Activated B cell treated with CpG ODN at 0.5 μM for 24 hours (primary cell): ENCODE data around the gene HSPA5. TPM values are rescaled to one million over a fixed set of nuclear protein-coding genes. Genes with fewer than 3 reads are reported as not detected.
"Not testable (repeated sequence)": the region's sequence is repeated elsewhere in the genome, so short reads cannot be mapped to it uniquely, and the experiment has no call there.

Source experiments
- ATAC-seq: fragments of 200-7000 bp; cut with Tn5 transposase; one replicate; pipeline ENCODE4 v1.10.0; 2021; ENCODE audit warnings: low read depth, mild to moderate bottlenecking, moderate library complexity
- CTCF ChIA-PET: fragments of 350-600 bp; sonication (Branson Sonifier 250); formaldehyde crosslinking; loops from one replicate; lab custom pipeline; 2021; ENCODE audit warnings: antibody characterized with exemption; lab: Charles Lee
- POLR2A ChIA-PET: fragments of 350-600 bp; sonication (Branson Sonifier 250); formaldehyde crosslinking; loops from one replicate; lab custom pipeline; 2021; ENCODE audit warnings: antibody characterized with exemption; lab: Charles Lee
- DNase-seq: peaks from one replicate; pipeline ENCODE4 v3.0.0; 2022
- H3K27ac Mint-ChIP-seq: one replicate; pipeline ENCODE4 v1.8.0; 2020; ENCODE audit warnings: mixed read lengths
- H3K27me3 Mint-ChIP-seq: one replicate; pipeline ENCODE4 v1.8.0; 2021; ENCODE audit warnings: mixed read lengths
- H3K36me3 Mint-ChIP-seq: one replicate; pipeline ENCODE4 v1.8.0; 2021; ENCODE audit warnings: low read depth, mixed read lengths
- H3K4me1 Mint-ChIP-seq: one replicate; pipeline ENCODE4 v1.8.0; 2021; ENCODE audit warnings: mixed read lengths
- H3K4me3 Mint-ChIP-seq: one replicate; pipeline ENCODE4 v1.8.0; 2020; ENCODE audit warnings: mild to moderate bottlenecking, mixed read lengths
- H3K9me3 Mint-ChIP-seq: one replicate; pipeline ENCODE4 v1.8.0; 2020; ENCODE audit warnings: mixed read lengths
- intact Hi-C: fragments of 100-400 bp; cut with micrococcal nuclease; formaldehyde crosslinking; loops from one replicate; pipeline ENCODE4 v1.15.1; 2024
- total RNA-seq: library from RNA; stranded (reverse); gene quantifications from 2 replicates; pipeline ENCODE4 v1.2.3, GENCODE V29; 2022
- TF ChIP-seq, protein P1 (sequence below): fragments of 200-600 bp; IDR thresholded peaks from one replicate; pipeline ENCODE4 v1.8.0; 2022; ENCODE audit warnings: antibody characterized with exemption, mild to moderate bottlenecking

The HSPA5 gene
- total RNA-seq, 1 donor from 2014 or later = 118 TPM

DNA sequence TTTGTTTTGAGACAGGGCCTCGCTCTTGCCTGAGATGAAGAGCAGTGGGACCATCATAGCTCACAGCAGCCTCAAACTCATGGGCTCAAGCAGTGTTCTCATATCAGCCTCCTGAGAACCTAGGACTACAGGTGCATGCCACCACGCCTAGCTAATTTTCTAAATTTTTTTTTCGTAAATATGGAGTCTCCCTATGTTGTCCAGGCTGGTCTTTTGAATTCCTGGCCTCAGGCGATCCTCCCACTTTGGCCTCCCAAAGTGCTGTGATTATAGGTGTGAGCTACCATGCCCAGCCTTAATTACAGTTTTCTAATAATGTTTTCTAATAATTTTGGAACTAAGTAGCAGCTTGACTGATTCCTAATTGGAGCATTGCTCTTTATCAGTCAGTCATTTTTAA, 35.6 kb upstream of the HSPA5 start:
- DNase-seq (no peak), ATAC-seq (no peak)
- no peak overlapping the region for H3K27ac Mint-ChIP-seq
- no peaks in the 10 kb centered on the region for H3K27me3 Mint-ChIP-seq
- H3K4me3 Mint-ChIP-seq = no peak overlapping the region
- CTCF ChIA-PET = no interaction called here
- intact Hi-C loops = no loop called here
- H3K9me3 Mint-ChIP-seq = no peaks in the 10 kb centered on the region
- TF ChIP-seq, protein P1, sequence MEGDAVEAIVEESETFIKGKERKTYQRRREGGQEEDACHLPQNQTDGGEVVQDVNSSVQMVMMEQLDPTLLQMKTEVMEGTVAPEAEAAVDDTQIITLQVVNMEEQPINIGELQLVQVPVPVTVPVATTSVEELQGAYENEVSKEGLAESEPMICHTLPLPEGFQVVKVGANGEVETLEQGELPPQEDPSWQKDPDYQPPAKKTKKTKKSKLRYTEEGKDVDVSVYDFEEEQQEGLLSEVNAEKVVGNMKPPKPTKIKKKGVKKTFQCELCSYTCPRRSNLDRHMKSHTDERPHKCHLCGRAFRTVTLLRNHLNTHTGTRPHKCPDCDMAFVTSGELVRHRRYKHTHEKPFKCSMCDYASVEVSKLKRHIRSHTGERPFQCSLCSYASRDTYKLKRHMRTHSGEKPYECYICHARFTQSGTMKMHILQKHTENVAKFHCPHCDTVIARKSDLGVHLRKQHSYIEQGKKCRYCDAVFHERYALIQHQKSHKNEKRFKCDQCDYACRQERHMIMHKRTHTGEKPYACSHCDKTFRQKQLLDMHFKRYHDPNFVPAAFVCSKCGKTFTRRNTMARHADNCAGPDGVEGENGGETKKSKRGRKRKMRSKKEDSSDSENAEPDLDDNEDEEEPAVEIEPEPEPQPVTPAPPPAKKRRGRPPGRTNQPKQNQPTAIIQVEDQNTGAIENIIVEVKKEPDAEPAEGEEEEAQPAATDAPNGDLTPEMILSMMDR = no peak
- POLR2A ChIA-PET = no interaction called here
- peaks cover 28% of the 10 kb centered on the region for H3K36me3 Mint-ChIP-seq
- peaks cover 17% of the 10 kb centered on the region for H3K4me1 Mint-ChIP-seq

DNA sequence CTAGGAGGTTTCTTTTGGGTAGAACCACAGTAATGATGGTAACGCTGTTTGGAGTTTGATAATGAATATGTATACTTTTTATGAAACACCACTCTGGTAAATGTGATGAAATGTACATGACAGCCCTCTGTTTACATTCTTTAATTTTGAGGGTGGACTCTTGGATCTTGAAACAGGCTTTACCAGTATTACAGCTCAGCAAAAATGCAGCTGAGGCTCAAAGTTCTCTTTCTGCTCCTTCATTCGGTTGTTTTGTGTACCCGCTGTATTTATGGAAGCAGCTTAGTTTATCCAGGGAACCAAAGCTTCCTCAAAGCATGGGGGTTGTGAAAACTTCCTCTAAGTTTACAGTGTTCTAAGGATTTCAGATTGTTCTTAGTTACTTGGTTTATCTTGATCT, 31.6 kb upstream of the HSPA5 start:
- POLR2A ChIA-PET = interaction anchor here (1.5 kb wide), 1 partner anchor 10 kb away, joined by 4 read pairs; no protein-coding TSS in a partner anchor
- TF ChIP-seq, protein P1 = no peak
- CTCF ChIA-PET = no interaction called here
- H3K9me3 Mint-ChIP-seq = no peaks in the 10 kb centered on the region
- DNase-seq = no peak
- peaks cover 30% of the 10 kb centered on the region for H3K4me1 Mint-ChIP-seq
- peaks cover 31% of the 10 kb centered on the region for H3K36me3 Mint-ChIP-seq
- intact Hi-C loops = no loop called here
- ATAC-seq = no peak
- H3K4me3 Mint-ChIP-seq = no peak overlapping the region
- H3K27me3 Mint-ChIP-seq = no peaks in the 10 kb centered on the region
- no peak overlapping the region for H3K27ac Mint-ChIP-seq

DNA sequence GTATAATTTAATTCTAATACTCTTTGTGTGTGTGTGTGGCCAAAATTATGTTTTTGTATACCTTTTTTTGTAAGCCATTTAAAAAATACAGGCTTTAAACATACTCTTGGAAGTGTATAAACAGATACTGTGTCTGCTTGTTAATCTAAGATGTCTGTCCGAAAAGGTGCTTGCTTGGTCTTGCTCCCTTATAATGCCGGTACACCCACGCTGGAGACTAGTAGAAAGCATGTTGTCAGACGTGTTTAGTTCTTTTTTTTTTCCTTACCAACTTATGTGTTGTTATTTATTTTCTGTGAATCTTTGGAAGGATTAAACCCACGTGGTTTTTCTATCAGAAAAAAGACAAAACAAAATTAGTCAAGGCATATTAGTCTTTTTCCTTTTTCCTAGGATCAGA, 29.9 kb upstream of the HSPA5 start:
- H3K27ac Mint-ChIP-seq = no peak overlapping the region
- TF ChIP-seq, protein P1 = no peak
- CTCF ChIA-PET = no interaction called here
- peaks cover 26% of the 10 kb centered on the region for H3K4me1 Mint-ChIP-seq
- no peak overlapping the region for H3K4me3 Mint-ChIP-seq
- H3K9me3 Mint-ChIP-seq = no peaks in the 10 kb centered on the region
- POLR2A ChIA-PET = no interaction called here
- intact Hi-C loops = no loop called here
- peaks cover 37% of the 10 kb centered on the region for H3K36me3 Mint-ChIP-seq
- H3K27me3 Mint-ChIP-seq = no peaks in the 10 kb centered on the region
- DNase-seq (no peak), ATAC-seq (no peak)

DNA sequence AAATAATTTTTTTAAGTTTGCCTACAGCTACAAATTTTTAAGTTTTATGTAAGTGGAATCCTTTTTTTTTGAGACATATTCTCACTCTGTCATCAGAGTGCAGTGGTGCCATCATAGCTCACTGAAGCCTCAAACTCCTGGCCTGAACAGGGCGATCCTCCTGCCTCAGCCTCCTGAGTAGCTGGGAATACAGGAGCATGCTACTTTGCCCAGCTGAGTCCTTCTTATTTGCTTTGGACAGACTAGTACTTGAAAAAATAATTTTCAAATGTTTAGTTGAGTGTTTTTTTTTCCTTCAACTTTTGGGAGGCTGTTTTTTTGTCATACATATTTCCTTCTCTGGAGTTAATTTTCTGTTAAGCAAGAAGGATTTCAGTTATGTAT, 27.9 kb upstream of the HSPA5 start:
- TF ChIP-seq, protein P1 = no peak
- no peak for ATAC-seq
- intact Hi-C loops = no loop called here
- peaks cover 48% of the 10 kb centered on the region for H3K36me3 Mint-ChIP-seq
- POLR2A ChIA-PET = interaction anchor here (0.8 to 1.5 kb wide), 3 partner anchors 12 to 28 kb away, joined by 3 to 4 read pairs (median 4); partner anchors contain the start of gene HSPA5
- no peaks in the 10 kb centered on the region for H3K9me3 Mint-ChIP-seq
- H3K27ac Mint-ChIP-seq = no peak overlapping the region
- CTCF ChIA-PET = no interaction called here
- no peak for DNase-seq
- no peak overlapping the region for H3K4me3 Mint-ChIP-seq
- H3K27me3 Mint-ChIP-seq = no peaks in the 10 kb centered on the region
- H3K4me1 Mint-ChIP-seq = peaks cover 38% of the 10 kb centered on the region

DNA sequence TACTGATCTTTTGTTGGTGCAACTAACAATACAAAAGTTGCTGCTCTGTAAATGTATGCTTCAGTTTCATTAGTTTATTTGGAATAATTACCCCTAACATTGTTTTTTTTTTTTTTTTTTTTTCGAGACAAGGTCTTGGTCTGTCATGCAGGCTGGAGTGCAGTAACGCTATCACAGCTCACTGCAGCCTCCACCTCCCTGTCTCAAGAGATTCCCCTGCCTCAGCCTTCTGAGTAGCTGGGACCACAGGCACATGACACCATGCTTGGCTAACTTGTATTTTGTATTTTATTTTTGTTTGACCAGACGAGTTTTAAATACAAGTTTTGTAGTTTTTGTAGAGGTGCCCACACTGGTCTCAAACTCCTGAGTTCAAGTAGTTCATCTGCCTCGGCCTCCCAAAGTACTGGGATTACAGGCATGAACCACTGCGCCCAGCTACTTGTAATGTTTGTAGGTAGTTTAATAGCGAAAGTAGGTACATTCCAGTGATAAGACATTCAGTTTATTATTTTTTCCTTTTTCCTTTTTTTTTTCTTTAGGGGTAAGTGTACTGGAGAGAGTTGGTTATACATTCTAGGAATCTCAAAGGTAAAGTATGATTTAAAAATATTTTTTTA, 27.4 kb upstream of the HSPA5 start:
- Mint-ChIP-seq H3K36me3 (peaks cover 52% of the 10 kb centered on the region), H3K27ac (no peak overlapping the region), H3K4me3 (peak overlapping the region; percentile 38), H3K27me3 (no peaks in the 10 kb centered on the region), H3K4me1 (peaks cover 43% of the 10 kb centered on the region), H3K9me3 (no peaks in the 10 kb centered on the region)
- TF ChIP-seq, protein P1 = no peak
- DNase-seq (no peak), ATAC-seq (peak; percentile 40)
- ChIA-PET CTCF (no interaction called here), POLR2A (interaction anchor here (0.8 to 1.2 kb wide), 3 partner anchors 12 to 27 kb away, joined by 3 to 4 read pairs (median 4); partner anchors contain the start of gene HSPA5)
- intact Hi-C loops = no loop called here

DNA sequence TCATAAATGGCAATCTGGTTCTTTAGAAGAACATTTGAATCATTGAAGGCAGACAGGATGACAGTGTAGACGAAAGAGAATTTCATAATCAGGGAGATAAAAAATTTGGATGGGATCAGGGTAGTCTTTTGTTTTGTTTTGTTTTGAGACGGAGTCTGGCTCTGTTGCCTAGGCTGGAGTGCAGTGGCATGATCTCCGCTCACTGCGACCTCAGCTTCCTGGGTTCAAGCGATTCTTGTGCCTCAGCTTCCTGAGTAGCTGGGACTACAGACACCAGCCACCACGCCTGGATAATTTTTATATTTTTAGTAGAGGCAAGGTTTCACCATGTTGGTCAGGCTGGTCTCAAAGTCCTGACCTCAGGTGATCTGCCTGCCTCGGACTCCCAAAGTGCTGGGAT, 22.9 kb upstream of the HSPA5 start:
- H3K4me1 Mint-ChIP-seq = peaks cover 58% of the 10 kb centered on the region
- H3K27ac Mint-ChIP-seq = peak overlapping the region; percentile 43
- POLR2A ChIA-PET = interaction anchor here (0.7 to 7.2 kb wide), 2 partner anchors 21 to 23 kb away, joined by 5 to 201 read pairs; partner anchors contain the start of gene HSPA5
- CTCF ChIA-PET, DNase-seq, ATAC-seq, H3K27me3 Mint-ChIP-seq, H3K9me3 Mint-ChIP-seq: not testable (repeated sequence)
- peak overlapping the region; percentile 54 for H3K4me3 Mint-ChIP-seq
- H3K36me3 Mint-ChIP-seq = peaks cover 39% of the 10 kb centered on the region
- intact Hi-C loops = loop anchor here (5.0 kb wide), 2 partner anchors 402 to 483 kb away; partner anchors contain the start of genes ARPC5L, PBX3 and RPL35
